Lower leg skin (tissue), 4 donors: Measurements from ENCODE around the gene SUPT7L. TPM values are rescaled to one million over a fixed set of nuclear protein-coding genes. Genes with fewer than 3 reads are reported as not detected.

Experiments used
- DNase-seq, 2 donors: peaks; one replicate each; pipeline ENCODE4 v3.0.0-alpha.2; 2019; ENCODE audit warnings: low spot score in 2 of 2
- H3K4me3 ChIP-seq: fragments of 200-600 bp; sonication (generic); 2 replicates; pipeline ENCODE4 v1.5.1; 2017; ENCODE audit warnings: mild to moderate bottlenecking, low read depth; ENCODE audit not compliant: poor library complexity, severe bottlenecking
- CTCF ChIP-seq, 3 donors: fragments of 450-650 bp; IDR thresholded peaks; one replicate each; pipeline ENCODE4 v1.5.1; 2016; ENCODE audit warnings: antibody characterized with exemption in 3 of 3, mild to moderate bottlenecking in 3 of 3, moderate library complexity in 2 of 3
- POLR2A ChIP-seq, 2 donors: fragments of 450-650 bp; IDR thresholded peaks; one replicate each; pipeline ENCODE4 v1.6.1; 2016 to 2017; ENCODE audit warnings: antibody characterized with exemption in 2 of 2, mild to moderate bottlenecking in 1 of 2, moderate library complexity in 1 of 2
- WGBS, 2 donors: methylation state at CpG; one replicate each; pipeline ENCODE4 v1.1.5; 2018; 5-methylcytosine and 5-hydroxymethylcytosine counted together
- intact Hi-C: fragments of 100-400 bp; cut with DNase I; formaldehyde crosslinking; loops from one replicate; pipeline ENCODE4 v1.15.0; 2023; ENCODE audit warnings: low total_unique reads
- total RNA-seq, 4 donors: library from RNA; depleted of rRNA; stranded (reverse); fragments of >200 nt; gene quantifications; one replicate each; pipeline ENCODE4 v1.1.0, GENCODE V29; 2016

SUPT7L gene
- total RNA-seq, 4 donors from 2014 or later: 9.7 to 16.9 (median 14.9) TPM

- 89 to 92% methylated on average over 7 of the region's 7 CpGs for WGBS, 2 donors
Observed at GRCh38 chr2:27709960-27710575, 46.7 kb upstream of the SUPT7L start.

GRCh38 chr2:27709326-27709725, 45.9 kb upstream of the SUPT7L start:
- TF ChIP-seq POLR2A (IDR thresholded peaks at IDR 0.05): no peak
- no peak for TF ChIP-seq CTCF (IDR thresholded peaks at IDR 0.05)
- DNase-seq: peak in 1 of 2 donors; percentile 42
- WGBS, 2 donors: 43 to 52% methylated on average over 2 of the region's 2 CpGs
- H3K4me3 ChIP-seq: no peak overlapping the region
- intact Hi-C loops: loop anchor here (5.0 kb wide), 1 partner anchor 688 kb away; no protein-coding TSS in a partner anchor

More at GRCh38 chr2:27709960-27710575, 46.7 kb upstream of the SUPT7L start:
- peak in 1 of 2 donors; percentile 56 for DNase-seq
- no peak for TF ChIP-seq CTCF (IDR thresholded peaks at IDR 0.05)
- no peak for TF ChIP-seq POLR2A (IDR thresholded peaks at IDR 0.05)
- intact Hi-C loops: loop anchor here (5.0 kb wide), 1 partner anchor 687 kb away; no protein-coding TSS in a partner anchor
- H3K4me3 ChIP-seq: no peak overlapping the region

- 51 to 69% methylated on average over 3 of the region's 3 CpGs for WGBS, 2 donors
- DNase-seq: no peak
- TF ChIP-seq POLR2A (IDR thresholded peaks at IDR 0.05) (no peak), CTCF (IDR thresholded peaks at IDR 0.05) (no peak)
- intact Hi-C loops: loop anchor here (5.0 kb wide), 1 partner anchor 689 kb away; no protein-coding TSS in a partner anchor
- no peak overlapping the region for H3K4me3 ChIP-seq
Observed at GRCh38 chr2:27708666-27709065, 45.3 kb upstream of the SUPT7L start.

- no peak overlapping the region for H3K4me3 ChIP-seq
- DNase-seq: peak in 1 of 2 donors; percentile 58
- whole genome bisulfite sequencing, 2 donors: 83 to 86% methylated on average over 7 of the region's 7 CpGs
- TF ChIP-seq CTCF (IDR thresholded peaks at IDR 0.05) (no peak), POLR2A (IDR thresholded peaks at IDR 0.05) (no peak)
- intact Hi-C loops: loop anchor here (5.0 kb wide), 1 partner anchor 689 kb away; no protein-coding TSS in a partner anchor
Observed at GRCh38 chr2:27708257-27708654, 44.8 kb upstream of the SUPT7L start.

- 65 to 66% methylated on average over 9 of the region's 9 CpGs for WGBS, 2 donors
- H3K4me3 ChIP-seq: no peak overlapping the region
- no peak for TF ChIP-seq CTCF (IDR thresholded peaks at IDR 0.05)
- TF ChIP-seq POLR2A (IDR thresholded peaks at IDR 0.05): no peak
- intact Hi-C loops: loop anchor here (5.0 kb wide), 1 partner anchor 690 kb away; no protein-coding TSS in a partner anchor
- DNase-seq: peak; percentile 61 to 85
Observed at GRCh38 chr2:27707462-27708256, 44.2 kb upstream of the SUPT7L start.
